Activated CD4-positive, alpha-beta memory T cell treated with anti-CD3 and anti-CD28 coated beads for 36 hours (primary cell): Measurements from ENCODE around the gene SNTG2. TPM values are rescaled to one million over a fixed set of nuclear protein-coding genes. Genes with fewer than 3 reads are reported as not detected.
"Not testable (repeated sequence)": the region's sequence is repeated elsewhere in the genome, so short reads cannot be mapped to it uniquely, and the experiment has no call there.

Experiments
- CTCF ChIA-PET: fragments of 350-600 bp; sonication (Branson Sonifier 250); formaldehyde crosslinking; loops from one replicate; lab custom pipeline; 2021; ENCODE audit warnings: antibody characterized with exemption, inconsistent platforms; lab: Charles Lee
- POLR2A ChIA-PET: fragments of 350-600 bp; sonication (Branson Sonifier 250); formaldehyde crosslinking; loops from one replicate; lab custom pipeline; 2021; ENCODE audit warnings: antibody characterized with exemption; lab: Charles Lee
- DNase-seq: peaks from one replicate; pipeline ENCODE4 v3.0.0-alpha.2; 2020
- H3K27ac Mint-ChIP-seq: one replicate; pipeline ENCODE4 v1.8.0; 2021; ENCODE audit warnings: mixed read lengths
- H3K27me3 Mint-ChIP-seq: one replicate; pipeline ENCODE4 v1.8.0; 2021; ENCODE audit warnings: mixed read lengths
- H3K36me3 Mint-ChIP-seq: one replicate; pipeline ENCODE4 v1.8.0; 2021; ENCODE audit warnings: mixed read lengths
- H3K4me1 Mint-ChIP-seq: one replicate; pipeline ENCODE4 v1.8.0; 2021; ENCODE audit warnings: low read depth, mixed read lengths
- H3K4me3 Mint-ChIP-seq: one replicate; pipeline ENCODE4 v1.8.0; 2021; ENCODE audit warnings: mild to moderate bottlenecking, mixed read lengths
- H3K9me3 Mint-ChIP-seq: one replicate; pipeline ENCODE4 v1.8.0; 2021; ENCODE audit warnings: mixed read lengths
- intact Hi-C: fragments of 100-400 bp; cut with micrococcal nuclease; formaldehyde crosslinking; loops from one replicate; pipeline ENCODE4 v1.15.1; 2023
- total RNA-seq, 2 experiments: library from RNA; stranded (reverse); gene quantifications; one replicate each; pipeline ENCODE4 v1.2.3, GENCODE V29; 2021

SNTG2 gene
- total RNA-seq, 2 experiments from 2014 or later, result 0.67 to 0.94 TPM

DNA sequence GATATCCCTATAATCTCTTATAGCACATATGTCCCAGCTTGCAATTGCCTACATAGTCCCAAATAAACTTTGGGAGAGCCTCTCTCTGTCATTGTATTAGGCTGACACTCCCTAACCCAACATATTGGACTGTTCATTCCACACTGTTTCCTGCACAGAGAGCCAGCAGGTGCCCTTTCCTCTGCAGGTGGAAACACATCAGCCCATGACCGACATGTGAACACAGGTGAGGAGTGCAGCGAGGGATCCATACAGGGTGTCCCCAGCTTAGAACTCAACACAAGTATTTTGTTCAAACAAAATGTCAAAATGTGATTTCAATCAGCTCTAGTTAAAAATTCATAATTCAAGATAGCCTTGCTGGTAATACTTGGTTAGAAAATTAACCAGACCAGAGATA lies 412.7 kb downstream of the SNTG2 start:
- Mint-ChIP-seq H3K4me3 (no peak overlapping the region), H3K36me3 (no peaks in the 10 kb centered on the region), H3K9me3 (peaks cover 4% of the 10 kb centered on the region), H3K27me3 (no peaks in the 10 kb centered on the region), H3K4me1 (peaks cover 2% of the 10 kb centered on the region), H3K27ac (no peak overlapping the region)
- ChIA-PET CTCF (no interaction called here), POLR2A (no interaction called here)
- DNase-seq, result no peak
- intact Hi-C loops, result no loop called here

DNA sequence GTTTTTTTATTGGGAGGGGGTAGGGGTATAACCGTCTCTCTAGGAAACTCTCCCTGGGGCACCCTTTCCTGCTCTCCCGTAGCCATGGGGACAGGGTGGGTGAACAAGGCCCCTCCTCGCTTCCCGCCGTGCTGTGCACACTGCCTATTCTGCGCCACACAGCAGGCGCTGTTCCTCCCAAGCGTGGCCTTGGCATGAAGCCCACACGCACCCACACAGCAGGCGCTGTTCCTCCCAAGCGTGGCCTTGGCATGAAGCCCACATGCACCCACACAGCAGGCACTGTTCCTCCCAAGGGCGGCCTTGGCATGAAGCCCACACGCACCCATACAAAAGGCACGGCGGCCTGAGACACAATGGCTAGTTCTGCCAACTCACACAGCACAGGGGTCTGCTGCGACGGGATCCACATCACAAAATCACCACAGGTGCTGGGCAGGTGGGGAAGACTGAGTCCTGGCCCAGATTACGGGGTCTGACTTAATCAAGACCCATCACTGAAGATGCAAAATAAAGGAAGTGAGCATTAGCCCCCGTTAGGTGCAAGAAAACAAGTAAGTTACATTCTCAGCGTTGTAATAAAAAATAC lies 416.0 kb downstream of the SNTG2 start:
- intact Hi-C loops, result no loop called here
- Mint-ChIP-seq H3K9me3 (peaks cover 4% of the 10 kb centered on the region), H3K27me3 (no peaks in the 10 kb centered on the region), H3K36me3 (no peaks in the 10 kb centered on the region), H3K4me3 (no peak overlapping the region), H3K4me1 (peaks cover 2% of the 10 kb centered on the region), H3K27ac (no peak overlapping the region)
- no peak for DNase-seq
- CTCF ChIA-PET, result no interaction called here
- POLR2A ChIA-PET, result no interaction called here

DNA sequence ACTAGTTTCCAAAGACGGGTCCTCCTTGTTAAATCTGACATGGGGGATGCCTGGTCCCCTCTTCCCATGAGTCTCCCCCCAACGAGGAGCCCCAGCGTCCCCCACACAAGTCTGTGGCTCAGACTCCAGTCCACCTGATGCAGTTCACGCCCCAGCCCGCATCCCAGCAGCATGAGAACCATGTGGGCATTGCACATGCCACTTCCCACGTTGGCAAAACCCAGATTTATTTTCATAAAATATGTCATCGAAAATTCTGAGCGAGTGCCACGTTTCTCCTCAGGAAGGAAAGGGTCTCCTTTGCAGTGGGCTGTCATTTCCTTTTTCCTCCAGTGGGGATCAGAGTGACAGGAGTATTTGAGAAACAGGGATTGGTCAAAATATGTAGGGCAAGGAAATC lies 417.0 kb downstream of the SNTG2 start:
- CTCF ChIA-PET, result no interaction called here
- intact Hi-C loops, result no loop called here
- Mint-ChIP-seq H3K36me3 (no peaks in the 10 kb centered on the region), H3K4me1 (peaks cover 2% of the 10 kb centered on the region), H3K27me3 (no peaks in the 10 kb centered on the region), H3K9me3 (peaks cover 4% of the 10 kb centered on the region), H3K27ac (no peak overlapping the region), H3K4me3 (no peak overlapping the region)
- POLR2A ChIA-PET, result no interaction called here
- DNase-seq, result no peak

DNA sequence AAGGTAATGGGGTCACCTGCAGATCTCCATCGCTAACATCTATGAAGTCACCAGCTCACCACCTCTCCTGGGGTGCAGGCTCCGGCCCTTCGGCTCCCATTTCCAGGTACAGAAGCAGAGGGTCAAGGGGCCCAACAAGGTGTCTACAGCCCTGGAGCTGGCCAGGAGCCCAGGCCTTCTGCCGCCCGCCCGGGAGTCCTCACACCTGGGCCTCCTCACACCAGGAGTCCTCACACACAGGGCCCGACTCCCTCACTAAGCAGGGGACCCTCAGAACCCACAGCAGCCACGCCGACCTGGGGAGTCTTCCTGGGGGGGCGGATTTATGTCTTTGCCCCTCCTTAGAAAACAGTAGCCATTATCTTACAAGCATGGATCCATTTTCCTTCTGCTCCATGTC lies 419.3 kb downstream of the SNTG2 start:
- Mint-ChIP-seq H3K36me3 (no peaks in the 10 kb centered on the region), H3K27me3 (no peaks in the 10 kb centered on the region), H3K4me3 (no peak overlapping the region), H3K4me1 (peaks cover 2% of the 10 kb centered on the region), H3K27ac (no peak overlapping the region), H3K9me3 (no peaks in the 10 kb centered on the region)
- POLR2A ChIA-PET, result no interaction called here
- intact Hi-C loops, result no loop called here
- CTCF ChIA-PET, result no interaction called here
- DNase-seq, result no peak

DNA sequence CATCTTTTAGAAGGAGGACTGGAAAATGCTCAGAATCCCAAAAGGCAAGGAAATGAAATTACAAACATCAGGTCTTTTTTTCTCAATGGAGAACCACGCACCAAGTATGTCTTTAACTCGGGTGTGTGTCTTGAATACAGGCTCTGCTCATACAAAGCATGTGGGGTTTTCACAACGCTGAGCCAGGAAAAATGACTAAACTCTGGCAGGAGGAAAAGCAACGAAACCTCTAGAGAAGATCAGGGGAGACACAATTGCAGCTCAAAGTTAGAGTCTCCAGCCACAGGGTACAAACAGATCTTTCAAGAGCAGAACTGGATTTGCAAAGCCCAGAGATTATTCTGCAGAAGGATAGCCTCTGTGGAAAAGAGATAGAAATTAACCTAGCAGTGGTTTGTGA lies 419.8 kb downstream of the SNTG2 start:
- Mint-ChIP-seq H3K27ac (no peak overlapping the region), H3K36me3 (no peaks in the 10 kb centered on the region), H3K27me3 (no peaks in the 10 kb centered on the region), H3K4me1 (peaks cover 2% of the 10 kb centered on the region), H3K4me3 (no peak overlapping the region), H3K9me3 (no peaks in the 10 kb centered on the region)
- DNase-seq, result no peak
- POLR2A ChIA-PET, result no interaction called here
- intact Hi-C loops, result no loop called here
- CTCF ChIA-PET, result no interaction called here

DNA sequence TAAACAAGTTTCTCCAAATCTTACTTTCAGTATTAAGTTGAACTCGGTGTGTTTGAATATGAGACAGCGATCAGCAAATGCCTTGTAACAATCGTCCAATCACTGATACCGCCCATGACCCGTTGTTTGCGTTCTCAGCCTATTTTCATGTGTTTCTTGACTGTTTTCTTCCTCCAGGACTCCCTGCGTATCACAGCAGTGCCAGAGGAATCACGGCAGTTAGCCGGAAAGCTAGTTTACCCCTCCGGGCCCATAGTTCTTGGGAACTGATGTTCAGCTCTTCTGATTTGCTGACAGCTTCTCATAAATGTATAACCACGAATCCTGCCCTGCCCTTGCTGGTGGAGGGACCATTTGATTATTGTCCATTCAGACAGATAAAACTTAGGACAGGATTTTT lies 420.4 kb downstream of the SNTG2 start:
- H3K27me3 Mint-ChIP-seq, result no peaks in the 10 kb centered on the region
- POLR2A ChIA-PET, result no interaction called here
- CTCF ChIA-PET, result no interaction called here

DNA sequence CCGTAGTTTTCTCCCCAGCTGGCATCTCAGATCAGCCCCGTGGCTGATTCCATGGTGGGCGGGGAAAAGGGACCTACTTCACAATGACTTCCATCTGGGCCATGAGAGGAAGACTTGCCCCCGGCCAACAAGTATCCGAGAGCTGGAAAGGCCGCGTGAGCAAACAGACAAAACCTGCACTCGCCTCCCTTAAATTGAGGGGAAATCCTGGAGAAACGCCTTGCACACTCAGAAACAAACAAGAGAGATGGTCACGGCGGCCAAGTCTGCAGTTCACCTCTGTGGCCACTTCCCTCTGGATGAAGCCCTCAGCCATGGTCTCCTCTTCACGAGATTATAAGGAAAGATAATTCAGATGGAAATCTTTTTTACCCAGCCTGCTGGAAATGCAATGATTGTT lies 423.2 kb downstream of the SNTG2 start:
- H3K36me3 Mint-ChIP-seq, result no peaks in the 10 kb centered on the region
- H3K27ac Mint-ChIP-seq, result no peak overlapping the region
- ChIA-PET CTCF (no interaction called here), POLR2A (no interaction called here)
- no peak overlapping the region for H3K4me3 Mint-ChIP-seq
- no peak for DNase-seq
- no peaks in the 10 kb centered on the region for H3K9me3 Mint-ChIP-seq
- H3K27me3 Mint-ChIP-seq, result no peaks in the 10 kb centered on the region
- intact Hi-C loops, result no loop called here
- no peaks in the 10 kb centered on the region for H3K4me1 Mint-ChIP-seq

More for the DNA sequence above, 420.4 kb downstream of the SNTG2 start:
- no peak for DNase-seq
- H3K4me1 Mint-ChIP-seq, result peaks cover 2% of the 10 kb centered on the region
- H3K27ac Mint-ChIP-seq, result no peak overlapping the region
- intact Hi-C loops, result no loop called here
- H3K4me3 Mint-ChIP-seq, result no peak overlapping the region
- H3K36me3 Mint-ChIP-seq, result no peaks in the 10 kb centered on the region
- H3K9me3 Mint-ChIP-seq, result no peaks in the 10 kb centered on the region

DNA sequence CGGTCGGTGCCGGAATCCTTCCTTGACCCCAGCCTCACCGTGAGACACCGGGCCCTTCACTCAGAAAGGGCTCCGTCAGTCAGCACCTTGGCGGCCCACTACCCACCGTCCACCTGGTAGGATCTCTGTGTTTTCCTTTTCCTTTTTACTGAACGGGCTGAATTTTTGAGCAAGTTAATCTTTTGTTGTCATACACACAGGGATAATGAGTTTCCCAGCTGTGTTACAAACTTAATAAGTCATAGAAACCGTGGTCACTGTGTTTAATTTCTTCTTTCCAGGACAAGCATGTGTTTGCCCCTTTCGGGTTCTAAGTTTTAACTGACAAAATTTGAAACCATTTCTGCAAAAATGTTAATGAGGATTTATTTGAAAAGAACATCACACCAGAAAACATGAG lies 423.6 kb downstream of the SNTG2 start:
- H3K4me1 Mint-ChIP-seq, result no peaks in the 10 kb centered on the region
- POLR2A ChIA-PET, result no interaction called here
- H3K9me3 Mint-ChIP-seq, result no peaks in the 10 kb centered on the region
- no peak for DNase-seq
- no peaks in the 10 kb centered on the region for H3K27me3 Mint-ChIP-seq
- no peak overlapping the region for H3K4me3 Mint-ChIP-seq
- H3K36me3 Mint-ChIP-seq, result no peaks in the 10 kb centered on the region
- H3K27ac Mint-ChIP-seq, result no peak overlapping the region
- intact Hi-C loops, result no loop called here
- CTCF ChIA-PET, result no interaction called here

DNA sequence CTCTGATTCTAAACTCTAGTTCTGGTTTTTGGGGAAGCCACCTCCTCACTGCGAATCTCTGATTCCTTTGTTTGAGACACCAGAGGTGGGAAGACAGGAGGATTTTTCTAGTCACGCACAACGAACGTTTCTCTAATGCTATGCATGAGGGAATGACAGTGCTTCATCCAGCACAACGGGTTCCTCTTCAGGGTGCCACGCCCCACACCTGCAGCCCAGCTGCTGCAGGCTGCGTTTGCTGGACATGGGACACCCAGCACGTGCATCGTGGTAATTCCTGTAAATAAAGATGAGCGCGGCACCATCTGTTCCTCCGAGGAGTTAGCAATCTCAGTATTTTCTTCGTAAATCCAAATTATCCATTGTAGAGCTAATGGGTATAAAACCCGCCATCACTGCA lies 425.1 kb downstream of the SNTG2 start:
- ChIA-PET CTCF (no interaction called here), POLR2A (no interaction called here)
- Mint-ChIP-seq H3K4me3 (no peak overlapping the region), H3K27ac (no peak overlapping the region), H3K9me3 (no peaks in the 10 kb centered on the region), H3K4me1 (no peaks in the 10 kb centered on the region), H3K36me3 (no peaks in the 10 kb centered on the region), H3K27me3 (no peaks in the 10 kb centered on the region)
- intact Hi-C loops, result no loop called here
- no peak for DNase-seq

DNA sequence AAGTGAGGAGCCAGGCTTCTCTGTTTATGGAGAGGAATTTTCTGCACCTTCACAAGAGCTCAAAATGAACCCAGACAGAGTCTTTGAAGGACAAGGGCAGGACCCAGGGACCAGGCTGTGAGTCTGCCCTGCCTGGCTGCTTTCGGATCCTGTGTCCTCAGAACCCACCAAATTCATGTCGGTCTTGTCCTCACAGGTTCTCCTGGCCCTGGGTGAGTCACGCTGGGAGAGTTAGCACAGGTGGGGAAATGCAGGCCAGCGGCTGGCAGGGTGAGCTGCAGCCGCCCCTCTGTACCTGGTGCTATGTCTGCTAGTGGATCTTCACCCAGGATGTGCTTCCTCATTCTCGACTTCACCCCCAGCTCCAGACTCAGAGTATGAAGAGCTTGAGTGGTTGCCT lies 426.8 kb downstream of the SNTG2 start:
- H3K36me3 Mint-ChIP-seq, result no peaks in the 10 kb centered on the region
- H3K9me3 Mint-ChIP-seq, result no peaks in the 10 kb centered on the region
- no peak for DNase-seq
- no peak overlapping the region for H3K4me3 Mint-ChIP-seq
- ChIA-PET POLR2A (no interaction called here), CTCF (no interaction called here)
- H3K27ac Mint-ChIP-seq, result no peak overlapping the region
- H3K27me3 Mint-ChIP-seq, result no peaks in the 10 kb centered on the region
- no peaks in the 10 kb centered on the region for H3K4me1 Mint-ChIP-seq
- intact Hi-C loops, result no loop called here

DNA sequence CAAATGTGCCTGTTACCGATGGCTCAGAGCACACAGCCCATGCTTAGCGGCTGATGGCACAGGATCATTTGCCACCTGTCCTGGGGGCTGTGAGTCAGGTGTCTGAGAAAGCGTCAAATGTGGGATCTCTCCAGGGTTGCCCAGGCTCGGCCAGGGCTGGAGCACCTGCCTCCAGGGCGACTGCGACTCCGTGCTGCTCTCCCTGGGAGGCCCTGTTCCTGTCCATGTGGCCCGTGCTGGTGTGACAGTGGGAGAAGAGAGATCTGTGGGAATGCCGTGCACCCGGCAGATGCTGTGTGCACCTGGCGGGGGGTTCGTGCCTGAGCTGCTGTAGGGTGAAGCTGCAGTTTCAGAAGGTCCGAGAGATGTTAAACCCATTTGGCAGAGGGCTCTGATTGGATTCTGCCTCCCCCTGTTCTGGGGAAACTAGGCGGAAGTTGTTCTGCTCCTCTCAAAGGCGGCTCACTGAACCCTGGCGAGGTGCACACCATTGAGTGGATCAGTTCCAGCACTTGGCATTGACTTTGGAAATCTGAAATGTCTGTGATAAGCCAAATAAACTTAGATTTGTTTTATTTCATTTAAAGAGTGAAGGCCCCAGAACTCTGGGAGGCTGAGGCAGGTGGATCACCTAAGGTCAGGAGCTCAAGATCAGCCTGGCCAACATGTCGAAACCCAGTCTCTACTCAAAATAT lies 428.0 kb downstream of the SNTG2 start:
- ChIA-PET POLR2A (no interaction called here), CTCF (no interaction called here)
- no peak for DNase-seq
- Mint-ChIP-seq H3K36me3 (no peaks in the 10 kb centered on the region), H3K4me3 (no peak overlapping the region), H3K4me1 (no peaks in the 10 kb centered on the region), H3K27me3 (no peaks in the 10 kb centered on the region), H3K9me3 (no peaks in the 10 kb centered on the region), H3K27ac (no peak overlapping the region)
- intact Hi-C loops, result no loop called here

DNA sequence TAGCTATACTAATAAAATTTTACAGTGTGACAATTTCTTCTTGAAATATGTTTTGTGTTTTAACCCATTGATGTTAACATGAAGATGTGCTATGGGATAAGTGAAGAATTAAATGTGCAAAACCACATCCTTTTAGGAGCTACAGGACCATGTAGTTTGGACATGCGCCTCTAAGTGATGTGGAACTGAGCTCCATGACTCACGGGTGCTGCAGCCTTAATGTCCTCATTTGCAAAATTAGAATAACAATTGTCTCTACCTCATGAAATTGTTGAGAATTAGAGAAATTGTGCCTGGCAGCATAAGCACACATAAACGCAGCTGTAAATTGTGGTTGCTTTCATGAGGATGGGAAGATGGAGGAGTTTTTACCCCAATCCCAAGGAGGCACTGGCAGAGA lies 431.0 kb downstream of the SNTG2 start:
- no peak for DNase-seq
- no peak overlapping the region for H3K27ac Mint-ChIP-seq
- ChIA-PET POLR2A (no interaction called here), CTCF (no interaction called here)
- no peak overlapping the region for H3K4me3 Mint-ChIP-seq
- intact Hi-C loops, result no loop called here
- no peaks in the 10 kb centered on the region for H3K36me3 Mint-ChIP-seq
- H3K27me3 Mint-ChIP-seq, result no peaks in the 10 kb centered on the region
- H3K4me1 Mint-ChIP-seq, result no peaks in the 10 kb centered on the region
- H3K9me3 Mint-ChIP-seq, result no peaks in the 10 kb centered on the region

DNA sequence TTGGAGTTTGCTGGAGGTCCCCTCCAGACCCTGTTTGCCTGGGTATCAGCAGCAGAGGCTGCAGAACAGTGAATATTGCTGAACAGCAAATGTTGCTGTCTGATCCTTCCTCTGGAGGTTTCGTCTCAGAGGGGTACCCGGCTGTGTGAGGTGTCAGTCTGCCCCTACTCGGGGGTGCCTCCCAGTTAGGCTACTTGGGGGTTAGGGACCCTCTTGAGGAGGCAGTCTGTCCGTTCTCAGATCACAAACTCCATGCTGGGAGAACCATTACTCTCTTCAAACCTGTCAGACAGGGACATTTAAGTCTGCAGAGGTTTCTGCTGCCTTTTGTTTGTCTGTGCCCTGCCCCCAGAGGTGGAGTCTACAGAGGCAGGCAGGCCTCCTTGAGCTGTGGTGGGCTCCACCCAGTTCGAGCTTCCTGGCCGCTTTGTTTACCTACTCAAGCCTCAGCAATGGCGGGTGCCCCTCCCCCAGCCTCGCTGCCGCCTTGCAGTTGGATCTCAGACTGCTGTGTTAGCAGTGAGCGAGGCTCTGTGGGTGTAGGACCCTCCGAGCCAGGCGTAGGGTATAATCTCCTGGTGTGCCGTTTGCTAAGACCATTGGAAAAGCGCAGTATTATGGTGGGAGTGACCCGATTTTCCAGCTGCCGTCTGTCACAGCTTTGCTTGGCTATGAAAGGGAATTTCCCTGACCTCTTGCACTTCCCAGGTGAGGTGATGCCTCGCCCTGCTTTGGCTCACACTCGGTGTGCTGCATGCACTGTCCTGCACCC lies 437.5 kb downstream of the SNTG2 start:
- H3K36me3 Mint-ChIP-seq, H3K27me3 Mint-ChIP-seq, POLR2A ChIA-PET, CTCF ChIA-PET, H3K9me3 Mint-ChIP-seq, H3K27ac Mint-ChIP-seq, DNase-seq, intact Hi-C loops, H3K4me3 Mint-ChIP-seq, H3K4me1 Mint-ChIP-seq: not testable (repeated sequence)
